SW480 (cell line): ENCODE measurements around the gene PHF1.

Experiments used
- DNase-seq: peaks from one replicate; pipeline ENCODE4 v3.0.0-alpha.2; 2016; ENCODE audit warnings: low spot score

The PHF1 gene

GRCh38 chr6:33433001-33433543 lies 22.3 kb downstream of the PHF1 start:
- no peak for DNase-seq

- no peak for DNase-seq
Measured at GRCh38 chr6:33433544-33434191, 22.9 kb downstream of the PHF1 start.

- DNase-seq: no peak
Measured at GRCh38 chr6:33434961-33435360, 24.1 kb downstream of the PHF1 start.

- DNase-seq: no peak
Measured at GRCh38 chr6:33437666-33438065, 26.9 kb downstream of the PHF1 start.

- DNase-seq: no peak
Measured at GRCh38 chr6:33438978-33439594, 28.3 kb downstream of the PHF1 start.

GRCh38 chr6:33439956-33440648 lies 29.3 kb downstream of the PHF1 start:
- no peak for DNase-seq

- no peak for DNase-seq
Measured at GRCh38 chr6:33440649-33441309, 30.0 kb downstream of the PHF1 start.

- DNase-seq: no peak
Measured at GRCh38 chr6:33441457-33441856, 30.6 kb downstream of the PHF1 start.

GRCh38 chr6:33442283-33442682 lies 31.5 kb downstream of the PHF1 start:
- DNase-seq: no peak

- DNase-seq: no peak
Measured at GRCh38 chr6:33443025-33443424, 32.2 kb downstream of the PHF1 start.

GRCh38 chr6:33443619-33444504 lies 33.0 kb downstream of the PHF1 start:
- DNase-seq: no peak

GRCh38 chr6:33445119-33445603 lies 34.3 kb downstream of the PHF1 start:
- no peak for DNase-seq

GRCh38 chr6:33446356-33446755 lies 35.5 kb downstream of the PHF1 start:
- DNase-seq: no peak

- no peak for DNase-seq
Measured at GRCh38 chr6:33450434-33450833, 39.6 kb downstream of the PHF1 start.

GRCh38 chr6:33451606-33452005 lies 40.8 kb downstream of the PHF1 start:
- DNase-seq: no peak

- DNase-seq: no peak
Measured at GRCh38 chr6:33452496-33452895, 41.7 kb downstream of the PHF1 start.

- DNase-seq: no peak
Measured at GRCh38 chr6:33453393-33454008, 42.7 kb downstream of the PHF1 start.

GRCh38 chr6:33454009-33454946 lies 43.5 kb downstream of the PHF1 start, which contains the start of gene ZBTB9:
Gene ZBTB9 (plus strand): TSS chr6:33454576. CDS start chr6:33455101, 525 bp downstream.
- DNase-seq: peak; percentile 94

- no peak for DNase-seq
Measured at GRCh38 chr6:33455051-33455450, 44.2 kb downstream of the PHF1 start.

GRCh38 chr6:33456156-33456555 lies 45.3 kb downstream of the PHF1 start:
- no peak for DNase-seq
